Measurements from ENCODE around the gene PDK1. TPM values are rescaled to one million over a fixed set of nuclear protein-coding genes. Genes with fewer than 3 reads are reported as not detected.

Gene PDK1
- total RNA-seq, 4 donors from 2014 or later = 4.8 to 49.4 (median 11.4) TPM

GRCh38 chr2:172614932-172615331 lies 59.0 kb downstream of the PDK1 start:
- no peaks in the 10 kb centered on the region for H3K9me3 ChIP-seq
- WGBS, 2 donors (ENCODE audit: low coverage in 1 of 2) = 75 to 85% methylated on average over 4 to 6 of the region's 6 CpGs
- H3K36me3 ChIP-seq = no peaks in the 10 kb centered on the region
- intact Hi-C loops (cut with DNase I; ENCODE audit: low total_unique reads) (no loop called here), in situ Hi-C loops (cut with MboI; ENCODE audit: low pct_ligation_motif_present in 1 of 4, low pct_unique_long_range_greater_than_20kb in 1 of 4, low sequenced_read_pairs in 3 of 4) (loop anchor here in 1 of 4 donors (25.0 kb wide), 1 partner anchor 97 kb away; no protein-coding TSS in a partner anchor)
- H3K4me3 ChIP-seq = no peak overlapping the region
- no peak for DNase-seq
- H3K27ac ChIP-seq = no peak overlapping the region
- peaks cover 0 to 3% (median 0%) of the 10 kb centered on the region in 4 donors for H3K4me1 ChIP-seq
- H3K27me3 ChIP-seq = no peaks in the 10 kb centered on the region
- TF ChIP-seq POLR2AphosphoS5 (IDR thresholded peaks at IDR 0.05) (no peak), POLR2A (IDR thresholded peaks at IDR 0.05) (no peak), EP300 (IDR thresholded peaks at IDR 0.05; ENCODE audit: low read depth) (no peak)
- TF ChIP-seq, protein P1, sequence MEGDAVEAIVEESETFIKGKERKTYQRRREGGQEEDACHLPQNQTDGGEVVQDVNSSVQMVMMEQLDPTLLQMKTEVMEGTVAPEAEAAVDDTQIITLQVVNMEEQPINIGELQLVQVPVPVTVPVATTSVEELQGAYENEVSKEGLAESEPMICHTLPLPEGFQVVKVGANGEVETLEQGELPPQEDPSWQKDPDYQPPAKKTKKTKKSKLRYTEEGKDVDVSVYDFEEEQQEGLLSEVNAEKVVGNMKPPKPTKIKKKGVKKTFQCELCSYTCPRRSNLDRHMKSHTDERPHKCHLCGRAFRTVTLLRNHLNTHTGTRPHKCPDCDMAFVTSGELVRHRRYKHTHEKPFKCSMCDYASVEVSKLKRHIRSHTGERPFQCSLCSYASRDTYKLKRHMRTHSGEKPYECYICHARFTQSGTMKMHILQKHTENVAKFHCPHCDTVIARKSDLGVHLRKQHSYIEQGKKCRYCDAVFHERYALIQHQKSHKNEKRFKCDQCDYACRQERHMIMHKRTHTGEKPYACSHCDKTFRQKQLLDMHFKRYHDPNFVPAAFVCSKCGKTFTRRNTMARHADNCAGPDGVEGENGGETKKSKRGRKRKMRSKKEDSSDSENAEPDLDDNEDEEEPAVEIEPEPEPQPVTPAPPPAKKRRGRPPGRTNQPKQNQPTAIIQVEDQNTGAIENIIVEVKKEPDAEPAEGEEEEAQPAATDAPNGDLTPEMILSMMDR (IDR thresholded peaks at IDR 0.05) = no peak

DNA sequence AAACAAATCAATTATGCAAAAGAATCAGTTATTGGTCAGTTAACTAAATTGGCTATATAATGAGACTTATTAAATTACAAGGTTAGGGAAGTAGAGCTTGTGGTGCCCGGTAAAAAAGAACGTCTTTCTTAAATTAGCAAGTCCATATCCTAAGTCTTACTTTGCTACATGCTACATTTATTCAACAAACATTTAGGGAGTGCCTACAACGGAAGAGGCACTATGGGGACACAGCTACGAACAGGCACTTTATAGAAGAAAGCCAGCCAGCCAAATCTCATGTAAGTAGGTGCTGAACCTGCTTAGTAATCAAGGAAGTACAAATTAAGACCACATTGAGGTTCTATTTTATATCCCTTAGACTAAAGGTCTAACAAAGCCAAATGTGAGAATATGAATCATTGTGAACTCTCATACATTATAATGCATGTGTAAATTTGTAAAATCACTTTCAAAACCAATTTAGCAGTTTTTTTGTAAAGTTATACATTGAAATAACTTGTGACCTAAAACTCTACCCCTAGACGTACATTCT lies 59.9 kb downstream of the PDK1 start:
- Histone ChIP-seq H3K27ac (no peak overlapping the region), H3K4me3 (no peak overlapping the region), H3K36me3 (no peaks in the 10 kb centered on the region), H3K4me1 (peaks cover 0 to 3% (median 0%) of the 10 kb centered on the region in 4 donors), H3K27me3 (no peaks in the 10 kb centered on the region), H3K9me3 (no peaks in the 10 kb centered on the region)
- WGBS, 2 donors (ENCODE audit: low coverage in 1 of 2) = 83 to 93% methylated on average over 5 of the region's 5 CpGs
- no peak for TF ChIP-seq POLR2AphosphoS5 (IDR thresholded peaks at IDR 0.05)
- TF ChIP-seq EP300 (IDR thresholded peaks at IDR 0.05; ENCODE audit: low read depth) = no peak
- TF ChIP-seq, protein P1 (IDR thresholded peaks at IDR 0.05) = no peak
- TF ChIP-seq POLR2A (IDR thresholded peaks at IDR 0.05) = no peak
- DNase-seq = no peak
- in situ Hi-C loops (cut with MboI; ENCODE audit: low pct_ligation_motif_present in 1 of 4, low pct_unique_long_range_greater_than_20kb in 1 of 4, low sequenced_read_pairs in 3 of 4) (loop anchor here in 1 of 4 donors (25.0 kb wide), 1 partner anchor 97 kb away; no protein-coding TSS in a partner anchor), intact Hi-C loops (cut with DNase I; ENCODE audit: low total_unique reads) (no loop called here)

DNA sequence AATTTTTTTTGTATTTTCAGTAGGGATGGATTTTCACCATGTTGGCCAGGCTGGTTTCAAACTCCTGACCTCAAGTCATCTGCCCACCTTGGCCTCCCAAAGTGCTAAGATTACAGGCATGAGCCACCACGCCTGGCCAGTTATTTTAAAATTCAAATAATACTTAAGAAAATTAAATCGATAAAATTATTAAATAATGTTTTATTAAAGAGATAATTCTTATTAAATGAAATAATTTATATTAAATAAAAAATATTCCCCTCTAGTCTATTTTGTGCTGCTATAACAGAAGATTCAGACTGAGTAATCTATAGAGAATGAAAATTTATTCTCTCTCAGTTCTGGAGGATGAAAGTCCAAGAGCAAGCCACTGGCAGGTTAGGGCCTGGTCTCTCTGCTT lies 61.2 kb downstream of the PDK1 start:
- in situ Hi-C loops (cut with MboI; ENCODE audit: low pct_ligation_motif_present in 1 of 4, low pct_unique_long_range_greater_than_20kb in 1 of 4, low sequenced_read_pairs in 3 of 4) = loop anchor here in 1 of 4 donors (25.0 kb wide), 1 partner anchor 95 kb away; no protein-coding TSS in a partner anchor
- peaks cover 0 to 3% (median 0%) of the 10 kb centered on the region in 4 donors for H3K4me1 ChIP-seq
- H3K27me3 ChIP-seq = no peaks in the 10 kb centered on the region
- no peaks in the 10 kb centered on the region for H3K36me3 ChIP-seq
- 94 to 96% methylated on average over 2 of the region's 2 CpGs for WGBS, 2 donors (ENCODE audit: low coverage in 1 of 2)
- no peak for TF ChIP-seq POLR2A (IDR thresholded peaks at IDR 0.05)
- TF ChIP-seq, protein P1 (IDR thresholded peaks at IDR 0.05) = no peak
- TF ChIP-seq POLR2AphosphoS5 (IDR thresholded peaks at IDR 0.05) = no peak
- TF ChIP-seq EP300 (IDR thresholded peaks at IDR 0.05; ENCODE audit: low read depth) = no peak
- H3K4me3 ChIP-seq = no peak overlapping the region
- no peak overlapping the region for H3K27ac ChIP-seq
- H3K9me3 ChIP-seq = no peaks in the 10 kb centered on the region
- no peak for DNase-seq
- intact Hi-C loops (cut with DNase I; ENCODE audit: low total_unique reads) = no loop called here

GRCh38 chr2:172623249-172623965 lies 67.5 kb downstream of the PDK1 start:
- intact Hi-C loops (cut with DNase I; ENCODE audit: low total_unique reads) (no loop called here), in situ Hi-C loops (cut with MboI; ENCODE audit: low pct_ligation_motif_present in 1 of 4, low pct_unique_long_range_greater_than_20kb in 1 of 4, low sequenced_read_pairs in 3 of 4) (loop anchor here in 1 of 4 donors (25.0 kb wide), 1 partner anchor 89 kb away; no protein-coding TSS in a partner anchor)
- Histone ChIP-seq H3K4me1 (no peaks in the 10 kb centered on the region), H3K27me3 (no peaks in the 10 kb centered on the region), H3K4me3 (no peak overlapping the region), H3K9me3 (no peaks in the 10 kb centered on the region), H3K36me3 (no peaks in the 10 kb centered on the region), H3K27ac (no peak overlapping the region)
- WGBS, 2 donors (ENCODE audit: low coverage in 1 of 2) = 73% methylated on average over 1 of the region's 1 CpG; no CpG with 5 or more reads in 1 of the 2 donors
- DNase-seq = no peak
- TF ChIP-seq, protein P1 (IDR thresholded peaks at IDR 0.05) = no peak
- no peak for TF ChIP-seq POLR2A (IDR thresholded peaks at IDR 0.05)
- no peak for TF ChIP-seq POLR2AphosphoS5 (IDR thresholded peaks at IDR 0.05)
- TF ChIP-seq EP300 (IDR thresholded peaks at IDR 0.05; ENCODE audit: low read depth) = no peak

Measured in transverse colon (tissue), 4 donors.